ENCODE results near the gene DGLUCY.
"Not testable (repeated sequence)": the region's sequence is repeated elsewhere in the genome, so short reads cannot be mapped to it uniquely, and the experiment has no call there.

Gene DGLUCY

DNA sequence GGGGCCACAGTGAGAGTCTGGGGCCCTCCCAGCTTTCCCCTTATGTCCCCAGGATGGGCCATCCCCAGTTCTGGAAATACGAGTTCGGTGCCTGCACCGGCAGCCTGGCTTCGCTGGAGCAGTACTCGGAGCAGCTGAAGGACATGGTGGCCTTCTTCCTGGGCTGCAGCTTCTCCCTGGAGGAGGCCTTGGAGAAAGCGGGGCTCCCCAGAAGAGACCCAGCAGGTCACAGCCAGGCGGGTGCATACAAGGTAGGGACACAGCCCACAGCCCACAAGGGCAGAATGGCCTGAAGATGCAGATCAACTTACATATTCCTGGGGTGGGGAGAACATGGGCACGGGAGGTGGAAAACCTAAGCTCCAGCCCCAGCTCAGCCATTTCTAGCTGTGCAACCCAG is 56.1 kb downstream of the DGLUCY start:
- no peak for DNase-seq (ENCODE audit: low read depth in 2 of 2)

DNA sequence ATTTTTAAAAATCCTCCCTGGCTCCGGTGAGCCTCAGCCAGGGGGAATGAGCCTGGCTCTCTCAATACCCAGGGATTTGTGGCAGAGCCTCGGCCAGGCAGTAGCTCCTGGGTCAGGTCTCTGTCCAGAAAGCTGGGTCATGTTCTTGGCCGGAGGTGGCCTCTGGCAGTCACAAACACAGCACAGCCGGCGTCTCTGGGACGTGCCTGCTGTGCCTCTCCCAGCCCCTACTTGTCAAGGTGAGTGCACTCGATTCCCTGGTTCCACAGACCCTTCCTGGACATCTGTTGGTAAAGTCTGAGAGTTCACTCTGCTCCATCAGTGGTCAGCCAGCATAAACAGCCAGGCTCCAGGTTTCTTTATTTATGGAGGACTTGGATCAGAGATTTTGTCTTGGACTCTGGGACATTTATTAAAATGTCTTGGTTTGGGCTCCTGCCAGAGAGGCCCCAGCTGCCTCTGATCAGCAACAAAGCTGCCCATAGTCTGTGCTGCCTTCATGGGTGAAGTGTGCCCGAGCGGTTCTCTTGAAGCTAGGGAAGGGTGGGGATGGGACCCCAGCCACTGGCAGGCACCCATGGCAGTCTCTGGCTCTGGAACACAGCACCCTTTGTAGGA is 56.7 kb downstream of the DGLUCY start:
- no peak for DNase-seq (ENCODE audit: low read depth in 2 of 2)

DNA sequence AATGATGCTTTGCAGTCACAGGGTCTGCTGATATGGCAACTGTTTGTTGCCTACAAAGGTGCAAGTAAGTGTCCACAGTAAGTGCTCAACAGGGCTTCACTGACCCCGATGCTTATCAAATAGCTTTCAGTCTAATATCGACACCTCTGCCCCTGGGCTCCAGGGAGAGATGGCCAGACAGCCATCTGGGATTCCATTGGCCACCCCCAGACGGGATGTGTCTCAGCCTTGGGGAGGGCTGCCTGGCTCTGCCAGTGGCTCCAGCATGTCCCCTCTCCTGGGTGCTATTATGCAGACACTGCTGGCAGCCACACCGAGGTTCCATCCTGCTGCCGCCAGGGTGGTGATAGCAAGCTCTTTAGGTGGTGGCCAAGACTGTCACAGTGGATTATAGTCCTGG is 57.4 kb downstream of the DGLUCY start:
- no peak for DNase-seq (ENCODE audit: low read depth in 2 of 2)

DNA sequence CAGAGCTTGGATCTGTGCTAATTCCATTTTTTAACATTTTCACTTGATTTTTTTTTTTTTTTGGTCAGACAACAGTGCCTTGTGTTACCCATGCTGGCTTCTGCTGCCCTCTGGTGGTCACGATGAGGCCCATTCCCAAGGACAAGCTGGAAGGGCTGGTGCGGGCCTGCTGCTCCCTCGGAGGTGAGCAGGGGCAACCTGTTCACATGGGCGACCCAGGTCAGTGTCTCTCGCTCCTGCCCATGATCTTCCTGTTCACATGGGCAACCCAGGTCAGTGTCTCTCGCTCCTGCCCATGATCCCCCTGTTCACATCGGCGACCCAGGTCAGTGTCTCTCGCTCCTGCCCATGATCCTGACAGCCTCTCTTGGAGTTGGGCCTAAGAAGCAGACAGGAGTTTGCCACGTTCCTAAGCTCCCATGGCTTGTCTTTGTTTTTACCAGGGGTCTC is 59.4 kb downstream of the DGLUCY start:
- peak; percentile 64 to 72 for DNase-seq (ENCODE audit: low read depth in 2 of 2)

DNA sequence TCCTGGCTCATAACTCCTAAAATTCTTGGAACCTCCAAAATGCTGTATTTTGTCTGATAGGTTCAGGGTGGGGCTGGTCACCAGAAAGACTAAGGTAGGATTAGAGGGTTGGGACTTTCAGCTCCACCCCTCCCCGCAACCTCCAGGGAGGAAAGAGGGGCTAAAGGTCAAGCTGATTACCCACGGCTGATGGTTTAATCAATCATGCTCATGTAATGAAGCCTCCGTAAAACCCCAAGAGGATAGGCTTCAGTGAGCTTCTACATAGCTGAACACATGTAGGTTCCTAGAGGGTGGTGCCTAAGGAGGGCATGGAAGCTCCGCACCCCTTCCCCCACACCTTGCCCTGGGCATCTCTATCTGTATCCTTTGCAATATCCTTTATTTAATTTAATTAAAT is 60.0 kb downstream of the DGLUCY start:
- no peak for DNase-seq (ENCODE audit: low read depth in 2 of 2)

DNA sequence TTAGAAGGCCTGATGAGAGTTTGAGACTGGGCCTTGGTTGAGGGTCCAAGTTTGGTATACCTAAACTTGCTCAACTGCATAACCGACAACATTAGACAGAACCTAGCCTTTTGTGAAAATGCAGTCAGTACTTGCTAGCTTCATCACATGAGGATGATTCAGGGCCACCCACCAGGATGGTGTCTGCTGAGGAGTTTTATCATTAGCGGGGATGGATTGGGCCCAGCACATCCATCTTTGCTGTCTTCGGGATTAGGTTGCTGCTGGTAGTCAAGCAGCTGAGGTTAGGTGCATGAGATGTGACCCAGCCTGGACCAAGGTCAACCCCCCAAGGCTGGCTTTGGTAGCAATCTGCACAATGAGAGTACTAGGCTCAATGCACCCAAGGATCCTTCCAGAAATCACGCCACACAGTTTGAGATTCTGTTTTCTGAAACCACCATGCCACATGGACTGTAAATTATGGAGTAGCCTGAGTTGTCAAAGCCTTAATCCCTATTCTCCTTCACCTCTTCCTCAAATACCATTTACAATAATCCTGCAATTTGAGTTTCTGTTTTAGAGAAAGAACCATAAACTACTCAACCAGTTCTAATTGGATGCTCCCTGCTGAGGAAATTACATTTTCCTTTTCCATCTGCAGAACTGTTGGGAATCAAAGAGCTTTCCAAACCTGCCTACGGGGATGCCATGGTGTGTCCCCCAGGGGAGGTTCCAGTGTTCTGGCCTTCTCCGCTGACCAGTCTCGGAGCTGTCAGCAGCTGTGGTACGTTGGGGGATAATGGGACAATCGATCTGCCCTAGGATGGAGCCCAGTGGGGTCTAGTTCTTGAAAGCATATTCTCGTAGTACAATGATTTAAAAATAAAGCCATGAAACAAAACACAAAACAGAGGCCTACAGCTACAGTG is 61.7 kb downstream of the DGLUCY start:
- DNase-seq (ENCODE audit: low read depth in 2 of 2) = no peak

DNA sequence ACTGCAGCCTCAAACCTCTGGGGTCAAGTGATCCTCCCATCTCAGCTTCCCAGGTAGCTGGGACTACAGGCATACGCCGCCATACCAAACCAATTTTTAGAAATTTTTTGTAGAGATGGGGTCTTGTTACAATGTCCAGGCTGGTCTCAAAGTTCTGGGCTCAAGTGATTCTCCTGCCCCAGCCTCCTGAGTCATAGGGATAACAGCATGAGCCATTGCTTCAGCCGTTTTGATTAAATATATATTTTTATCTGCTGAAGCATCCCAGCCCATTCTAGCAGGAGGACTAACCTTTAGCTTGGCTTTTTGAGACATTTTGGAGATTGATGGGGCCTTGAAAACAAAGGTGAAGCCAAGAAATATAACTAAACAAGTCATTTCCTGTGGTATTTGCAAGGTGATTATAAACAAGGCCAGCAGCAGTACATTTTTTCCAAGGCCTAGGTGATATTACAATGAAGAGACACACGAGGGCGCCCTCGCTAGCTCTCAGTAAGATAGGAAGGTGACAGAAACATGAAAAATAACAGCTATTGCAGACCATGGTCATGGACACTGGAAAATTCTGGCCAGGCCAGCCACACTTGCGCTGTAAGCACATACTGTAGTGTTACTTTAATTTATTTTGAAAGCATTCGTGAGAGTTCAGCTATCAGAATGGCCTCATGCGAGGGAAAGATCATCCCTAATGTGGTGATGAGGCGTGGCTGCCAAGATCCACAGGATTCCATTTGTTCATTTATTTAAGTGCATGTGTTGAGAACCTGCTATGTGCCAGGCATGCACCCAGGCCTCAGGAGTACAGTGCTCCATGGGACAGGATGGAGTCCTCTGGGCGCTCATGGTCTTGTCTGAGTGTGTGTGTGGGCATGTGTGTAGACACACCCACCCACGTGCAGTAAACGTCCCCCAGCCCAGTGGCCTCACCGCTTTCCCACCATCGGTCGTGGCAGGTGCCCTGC is 63.5 kb downstream of the DGLUCY start:
- peak; percentile 33 to 47 for DNase-seq (ENCODE audit: low read depth in 2 of 2)

DNA sequence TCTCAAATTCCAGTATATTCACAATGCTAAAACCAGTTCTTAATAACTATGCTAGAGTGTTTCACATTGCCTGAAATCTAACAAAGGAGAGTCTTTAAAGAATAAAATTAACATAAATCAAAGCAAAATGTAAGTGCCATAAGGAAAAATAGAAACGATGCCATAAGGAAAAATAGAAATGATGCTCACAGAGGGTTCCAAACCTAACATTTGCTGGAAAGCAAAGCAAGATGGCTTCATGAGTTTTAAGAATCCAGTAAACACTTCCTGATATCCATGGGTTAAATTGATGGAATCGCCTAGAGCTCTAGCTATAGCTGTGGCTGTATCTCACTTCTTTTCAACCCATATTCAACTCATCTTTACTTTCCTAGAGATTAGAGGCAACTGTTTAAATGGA is 66.7 kb downstream of the DGLUCY start:
- DNase-seq (ENCODE audit: low read depth in 2 of 2) = no peak

DNA sequence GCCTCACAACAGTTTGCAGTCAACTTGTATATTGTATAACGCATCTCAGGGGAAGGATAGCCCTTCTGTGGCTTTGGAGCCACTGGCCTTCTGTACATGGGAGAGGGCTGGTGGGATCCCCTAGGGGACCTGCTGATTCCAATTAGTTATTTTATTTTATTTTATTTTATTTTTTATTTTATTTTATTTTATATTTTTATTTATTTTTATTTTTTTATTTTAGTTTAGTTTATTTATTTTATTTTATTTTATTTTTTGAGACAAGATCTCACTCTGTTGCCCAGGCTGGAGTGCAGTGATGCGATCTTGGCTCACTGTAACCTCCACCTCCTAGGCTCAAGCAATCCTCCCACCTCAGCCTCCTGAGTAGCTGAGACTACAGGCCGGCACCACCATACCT is 68.9 kb downstream of the DGLUCY start:
- DNase-seq (ENCODE audit: low read depth in 2 of 2) = not testable (repeated sequence)

DNA sequence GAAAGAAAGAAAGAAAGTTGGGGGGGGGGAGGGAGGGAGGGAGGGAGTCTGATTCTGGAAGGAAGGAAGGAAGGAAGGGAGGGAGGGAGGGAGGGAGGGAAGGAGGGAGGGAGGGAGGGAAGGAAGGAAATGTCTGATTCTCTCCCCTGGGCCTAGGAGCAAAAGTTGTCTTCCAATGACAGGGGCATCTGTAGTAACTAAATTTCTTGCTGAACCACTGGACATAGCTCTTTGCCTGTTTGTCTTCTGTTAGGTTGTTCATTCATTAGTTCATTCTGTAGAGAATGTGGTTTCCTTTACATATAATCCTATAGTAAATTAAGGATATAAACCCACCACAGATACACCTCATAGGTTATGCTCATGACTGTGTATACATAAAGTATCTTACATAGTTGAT is 70.7 kb downstream of the DGLUCY start:
- no peak for DNase-seq (ENCODE audit: low read depth in 2 of 2)

DNA sequence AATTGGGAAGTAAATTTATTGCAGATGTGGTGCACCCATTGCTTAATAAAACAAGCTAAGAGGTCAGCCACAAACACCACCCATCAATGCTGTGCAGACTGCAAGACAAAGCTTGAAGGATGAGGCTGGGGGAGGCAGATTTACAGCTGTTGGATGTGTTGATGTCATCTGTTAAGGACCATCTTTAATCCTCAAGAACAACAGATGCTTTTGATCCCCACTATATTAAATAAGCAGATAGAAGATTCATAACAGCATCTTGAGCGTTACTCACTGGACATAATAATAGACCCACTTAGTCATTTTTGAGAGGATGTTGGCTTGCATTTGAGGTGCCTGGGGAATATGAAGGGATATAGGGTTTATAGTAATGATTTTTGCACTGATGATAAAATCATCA is 71.8 kb downstream of the DGLUCY start:
- DNase-seq (ENCODE audit: low read depth in 2 of 2) = no peak

DNA sequence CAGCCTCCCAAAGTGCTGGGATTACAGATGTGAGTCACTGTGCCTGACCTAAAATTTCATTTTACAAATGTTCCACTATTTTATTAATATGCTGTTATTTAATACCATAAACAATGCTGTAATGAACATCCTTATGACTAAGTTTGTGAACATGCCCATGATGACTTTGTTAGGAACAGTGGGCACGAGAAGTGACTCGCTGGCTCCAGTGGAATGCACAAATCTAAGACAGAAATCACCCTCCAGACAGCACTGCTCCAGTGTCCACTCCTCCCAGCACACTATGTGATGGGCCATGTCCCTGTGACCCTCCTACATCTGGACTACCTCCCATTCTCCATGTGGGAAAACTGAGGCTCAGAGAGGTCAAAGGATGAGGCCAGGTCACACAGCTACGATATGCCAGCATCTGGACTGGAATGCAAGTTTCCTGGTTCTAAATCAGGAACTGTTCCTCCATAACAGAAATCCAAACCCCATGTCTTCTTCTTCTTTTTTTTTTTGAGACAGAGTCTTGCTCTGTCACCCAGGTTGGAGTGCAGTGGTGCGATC is 72.7 kb downstream of the DGLUCY start:
- no peak for DNase-seq (ENCODE audit: low read depth in 2 of 2)

DNA sequence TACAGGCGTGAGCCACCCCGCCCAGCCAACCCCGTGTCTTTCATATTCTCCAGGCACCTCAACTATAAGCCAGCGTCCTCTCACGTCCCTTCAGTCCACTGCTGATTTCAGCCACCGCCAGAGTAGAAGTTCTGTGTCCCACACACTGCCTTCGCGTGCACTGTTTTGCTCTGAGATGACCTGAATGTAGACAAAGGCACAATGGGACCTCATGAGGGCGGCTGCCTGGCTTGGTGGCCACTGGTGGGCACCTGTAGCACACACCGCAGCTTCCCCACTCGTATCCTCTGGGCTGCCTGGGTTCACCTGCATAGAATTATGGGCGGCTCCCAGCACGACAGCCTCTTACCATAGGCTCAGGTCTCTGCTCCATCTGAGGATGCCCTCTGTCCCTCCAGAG is 73.4 kb downstream of the DGLUCY start:
- no peak for DNase-seq (ENCODE audit: low read depth in 2 of 2)

DNA sequence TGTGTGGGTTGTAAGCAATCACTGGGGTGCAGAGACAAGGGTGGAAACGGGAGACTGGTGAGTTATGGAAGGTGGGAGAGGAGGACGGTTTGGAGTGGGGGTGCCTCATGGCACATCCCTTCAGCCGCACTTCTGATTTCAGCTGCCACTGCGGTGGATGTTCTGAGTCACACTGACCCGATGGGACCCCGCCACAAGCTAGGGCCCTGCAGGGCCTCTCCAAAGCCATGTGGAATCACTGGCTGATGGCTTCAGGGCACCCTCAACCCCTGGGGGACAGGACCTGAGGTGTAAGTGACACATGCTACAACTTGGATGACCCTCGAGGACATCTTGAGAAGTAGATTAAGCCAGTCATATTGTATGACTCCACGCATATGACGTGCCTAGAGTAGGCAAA is 77.0 kb downstream of the DGLUCY start:
- DNase-seq (ENCODE audit: low read depth in 2 of 2) = no peak

DNA sequence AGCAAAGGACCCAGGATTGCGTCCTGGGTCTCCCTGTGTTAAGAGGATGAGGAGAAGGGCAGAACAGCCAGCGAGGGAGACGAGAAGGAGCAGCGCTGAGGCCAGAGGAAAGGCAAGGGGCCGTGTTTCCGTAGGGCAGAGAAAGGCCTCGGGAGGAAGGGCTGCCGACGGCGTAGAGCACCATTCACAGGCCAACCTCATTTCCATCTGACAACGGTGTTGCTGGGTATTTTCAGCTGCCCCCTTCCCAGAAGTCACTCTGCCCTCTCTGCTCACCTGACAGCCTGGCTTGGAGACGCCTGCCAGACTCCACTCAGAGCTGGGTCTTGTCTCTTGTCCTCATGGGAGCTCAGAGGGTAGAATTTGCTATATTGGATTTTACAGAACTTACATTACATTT is 79.2 kb downstream of the DGLUCY start:
- no peak for DNase-seq (ENCODE audit: low read depth in 2 of 2)

DNA sequence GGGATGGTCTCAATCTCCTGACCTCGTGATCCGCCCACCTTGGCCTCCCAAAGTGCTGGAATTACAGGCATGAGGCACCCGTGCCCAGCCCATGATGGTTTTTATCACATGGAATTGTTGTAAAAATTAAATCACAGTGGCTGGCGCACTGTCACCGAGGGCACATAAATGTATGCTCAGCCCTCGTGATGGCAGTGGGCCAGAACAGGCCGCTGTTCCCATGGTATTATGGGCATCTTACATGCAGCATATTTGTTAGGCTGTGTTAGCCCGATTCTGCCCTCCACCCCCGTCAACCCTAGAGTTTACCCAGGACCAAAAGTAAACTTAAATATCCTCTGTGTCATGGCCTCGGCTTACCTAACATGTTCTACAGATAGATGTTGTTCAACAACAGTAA is 82.0 kb downstream of the DGLUCY start:
- DNase-seq (ENCODE audit: low read depth in 2 of 2) = no peak

DNA sequence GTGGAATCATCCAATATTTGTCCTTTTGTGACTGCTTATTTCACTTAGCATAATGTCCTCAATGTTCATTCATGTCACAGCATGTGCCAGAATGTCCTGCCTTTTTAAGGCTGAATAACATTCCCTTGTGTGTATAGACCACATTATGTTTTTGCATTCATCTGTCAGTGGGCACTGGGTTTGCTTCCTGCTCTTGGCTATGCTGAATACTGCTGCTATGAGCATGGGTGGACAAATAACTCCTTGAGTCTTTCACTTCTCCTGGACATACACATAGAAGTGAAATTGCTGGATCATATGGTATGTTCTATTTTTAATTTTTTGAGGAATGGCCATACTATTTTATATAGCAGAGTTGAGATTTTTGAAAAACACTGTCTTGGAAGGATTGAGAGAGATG is 83.8 kb downstream of the DGLUCY start:
- DNase-seq (ENCODE audit: low read depth in 2 of 2) = no peak

DNA sequence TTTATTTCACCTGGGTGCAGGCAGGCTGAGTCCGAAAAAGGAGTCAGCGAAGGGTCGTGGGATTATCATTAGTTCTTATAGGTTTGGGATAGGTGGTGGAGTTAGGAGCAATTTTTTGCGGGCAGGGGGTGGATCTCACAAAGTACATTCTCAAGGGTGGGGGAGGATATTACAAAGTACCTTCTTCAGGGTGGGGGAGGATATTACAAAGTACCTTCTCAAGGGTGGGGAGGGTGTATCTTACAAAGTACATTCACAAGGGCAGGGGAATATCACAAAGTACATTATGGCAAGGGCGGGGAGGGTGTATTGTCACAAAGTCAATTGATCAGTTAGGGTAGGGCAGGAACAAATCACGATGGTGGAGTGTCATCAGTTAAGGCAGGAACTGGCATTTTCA is 86.9 kb downstream of the DGLUCY start:
- not testable (repeated sequence) for DNase-seq (ENCODE audit: low read depth in 2 of 2)

DNA sequence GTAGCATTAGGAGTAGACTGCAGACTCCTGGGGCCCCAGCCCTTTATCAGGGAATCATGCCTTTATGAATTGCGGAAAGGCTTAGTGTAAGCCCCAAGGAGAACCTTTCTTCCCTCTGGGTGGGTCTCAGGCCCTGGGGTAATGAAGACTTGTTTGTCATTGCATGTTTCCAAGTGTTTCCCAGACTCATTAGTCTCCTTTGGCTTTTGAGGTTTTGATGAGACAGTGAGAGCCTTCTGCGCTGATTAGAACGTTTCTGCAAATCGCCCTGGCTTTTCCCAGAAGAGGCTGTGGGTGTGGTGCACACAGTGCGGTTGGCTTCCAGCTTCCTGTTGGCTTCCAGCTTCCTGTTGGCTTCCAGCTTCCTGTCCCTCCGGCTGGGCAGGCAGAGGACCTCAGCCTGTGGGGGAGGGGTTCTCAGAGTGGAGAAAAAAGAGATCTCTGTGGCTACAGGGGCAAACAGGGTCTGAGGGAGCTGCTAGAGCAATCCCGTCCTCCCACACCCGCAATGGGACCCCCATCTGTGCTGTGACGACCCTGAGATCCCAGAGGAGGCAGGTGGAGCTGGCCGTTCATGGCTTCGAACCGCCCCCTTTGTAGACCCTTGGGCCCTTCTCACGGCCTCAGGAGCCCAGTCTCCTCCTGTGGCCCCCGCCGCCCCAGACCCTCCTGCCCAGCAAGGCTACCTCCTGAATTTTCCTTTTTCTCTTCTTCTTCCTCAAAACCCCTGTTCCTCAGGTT is 88.5 kb downstream of the DGLUCY start:
- no peak for DNase-seq (ENCODE audit: low read depth in 2 of 2)

DNA sequence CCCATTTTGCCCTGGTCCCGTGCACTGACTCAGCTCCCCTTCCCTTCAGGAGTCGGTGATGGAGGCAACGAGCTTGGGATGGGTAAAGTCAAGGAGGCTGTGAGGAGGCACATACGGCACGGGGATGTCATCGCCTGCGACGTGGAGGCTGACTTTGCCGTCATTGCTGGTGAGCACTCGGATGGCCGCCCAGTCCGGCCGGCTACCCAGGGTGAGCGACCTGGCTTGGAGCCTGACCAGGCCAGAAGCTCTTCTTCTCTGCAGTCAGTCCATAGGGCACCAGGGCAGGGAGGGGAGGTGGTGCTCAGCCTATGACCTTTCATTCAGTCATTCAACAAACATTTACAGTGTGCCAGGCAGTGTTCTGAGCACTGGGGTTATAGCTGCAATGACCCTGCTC is 90.8 kb downstream of the DGLUCY start:
- no peak for DNase-seq (ENCODE audit: low read depth in 2 of 2)

DNA sequence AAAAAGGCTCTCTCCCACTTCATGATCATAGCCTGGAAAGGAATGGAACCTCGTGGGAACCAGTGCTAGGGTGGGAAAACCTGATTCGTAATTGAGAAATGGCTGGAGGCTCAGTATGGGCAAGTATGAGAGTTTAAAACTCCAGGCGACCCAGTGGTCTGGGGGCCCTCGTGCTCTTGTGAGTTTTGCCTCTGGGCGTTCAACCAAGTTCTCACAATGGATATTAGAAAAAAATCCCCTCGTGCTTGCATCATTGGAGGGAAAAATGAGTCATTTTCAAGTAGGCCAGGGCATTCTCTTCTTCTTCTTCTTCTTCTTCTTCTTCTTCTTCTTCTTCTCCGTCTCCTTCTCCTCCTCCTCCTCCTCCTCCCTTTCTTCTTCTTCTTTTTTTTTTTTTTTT is 91.6 kb downstream of the DGLUCY start:
- DNase-seq (ENCODE audit: low read depth in 2 of 2) = no peak

Measured in stimulated activated CD4-positive, alpha-beta T cell treated with anti-CD3 and anti-CD28 coated beads, Interleukin-15, amount 100 ng/mL, for 48 hours (primary cell).